ENCODE results near the gene IFT122.
"Not testable (repeated sequence)": the region's sequence is repeated elsewhere in the genome, so short reads cannot be mapped to it uniquely, and the experiment has no call there.

DNA sequence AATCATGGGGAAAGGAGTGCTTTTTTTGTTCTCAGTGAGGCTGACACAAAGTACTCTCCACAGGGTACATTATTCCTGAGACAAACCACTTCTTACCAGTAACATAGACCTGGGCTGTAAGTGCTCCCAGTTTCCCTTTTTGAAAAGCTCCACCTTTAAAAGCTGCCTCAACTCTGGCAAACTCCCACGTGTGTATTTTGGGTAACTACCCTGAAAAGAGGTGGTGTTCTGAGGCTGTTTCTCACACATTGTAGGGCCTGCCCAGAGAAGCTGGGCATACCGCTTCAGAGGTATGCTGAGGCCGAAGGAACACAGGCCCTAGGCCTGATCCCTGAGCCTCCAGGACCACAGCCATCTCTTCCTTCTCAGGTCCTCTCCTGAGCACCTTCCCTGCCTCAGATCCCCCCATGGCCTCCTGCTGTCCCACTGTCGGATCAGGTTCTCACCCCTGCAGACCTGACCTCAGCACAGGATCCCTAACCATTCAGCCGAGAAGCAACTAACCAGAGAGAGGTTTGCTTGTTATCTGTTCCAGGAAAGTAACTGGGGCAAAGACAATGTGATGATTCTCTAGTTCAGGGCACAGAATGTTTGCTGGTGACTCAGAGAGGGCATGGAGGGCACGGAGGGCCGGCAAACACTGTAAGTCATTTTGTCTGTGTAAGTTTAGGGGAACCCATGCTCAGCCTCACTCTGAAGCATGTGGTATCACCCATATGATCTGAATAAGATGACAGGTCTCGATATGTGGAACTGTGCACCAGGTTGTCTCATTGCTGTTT, 47.7 kb upstream of the IFT122 start:
- TF ChIP-seq, protein P1, sequence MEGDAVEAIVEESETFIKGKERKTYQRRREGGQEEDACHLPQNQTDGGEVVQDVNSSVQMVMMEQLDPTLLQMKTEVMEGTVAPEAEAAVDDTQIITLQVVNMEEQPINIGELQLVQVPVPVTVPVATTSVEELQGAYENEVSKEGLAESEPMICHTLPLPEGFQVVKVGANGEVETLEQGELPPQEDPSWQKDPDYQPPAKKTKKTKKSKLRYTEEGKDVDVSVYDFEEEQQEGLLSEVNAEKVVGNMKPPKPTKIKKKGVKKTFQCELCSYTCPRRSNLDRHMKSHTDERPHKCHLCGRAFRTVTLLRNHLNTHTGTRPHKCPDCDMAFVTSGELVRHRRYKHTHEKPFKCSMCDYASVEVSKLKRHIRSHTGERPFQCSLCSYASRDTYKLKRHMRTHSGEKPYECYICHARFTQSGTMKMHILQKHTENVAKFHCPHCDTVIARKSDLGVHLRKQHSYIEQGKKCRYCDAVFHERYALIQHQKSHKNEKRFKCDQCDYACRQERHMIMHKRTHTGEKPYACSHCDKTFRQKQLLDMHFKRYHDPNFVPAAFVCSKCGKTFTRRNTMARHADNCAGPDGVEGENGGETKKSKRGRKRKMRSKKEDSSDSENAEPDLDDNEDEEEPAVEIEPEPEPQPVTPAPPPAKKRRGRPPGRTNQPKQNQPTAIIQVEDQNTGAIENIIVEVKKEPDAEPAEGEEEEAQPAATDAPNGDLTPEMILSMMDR (conservative IDR thresholded peaks at IDR 0.05; ENCODE audit: low read length): not testable (repeated sequence)
- TF ChIP-seq EZH2phosphoT487 (IDR thresholded peaks at IDR 0.05; ENCODE audit: borderline replicate concordance, low read depth, low read length): not testable (repeated sequence)
